Stimulated activated CD8-positive, alpha-beta memory T cell treated with anti-CD3 and anti-CD28 coated beads, Interleukin-2, amount 100 ng/mL, for 1 hour (primary cell): ENCODE data around the gene PPP4R2.

ENCODE experiments used
- DNase-seq, 2 donors: peaks; one replicate each; pipeline ENCODE4 v3.0.0-alpha.2; 2020; ENCODE audit warnings: low read depth in 2 of 2

Gene PPP4R2

GRCh38 chr3:73069775-73070444 lies 73.3 kb downstream of the PPP4R2 start:
- no peak for DNase-seq

- DNase-seq = no peak
Observed at GRCh38 chr3:73070675-73071575, 74.3 kb downstream of the PPP4R2 start.

GRCh38 chr3:73071952-73072351 lies 75.3 kb downstream of the PPP4R2 start:
- DNase-seq = no peak

GRCh38 chr3:73072634-73073033 lies 76.0 kb downstream of the PPP4R2 start:
- no peak for DNase-seq

GRCh38 chr3:73073091-73073707 lies 76.6 kb downstream of the PPP4R2 start:
- no peak for DNase-seq

- no peak for DNase-seq
Observed at GRCh38 chr3:73074781-73075180, 78.2 kb downstream of the PPP4R2 start.

GRCh38 chr3:73080216-73080966 lies 83.8 kb downstream of the PPP4R2 start:
- no peak for DNase-seq

- DNase-seq = no peak
Observed at GRCh38 chr3:73081140-73081539, 84.5 kb downstream of the PPP4R2 start.

GRCh38 chr3:73084170-73084569 lies 87.6 kb downstream of the PPP4R2 start:
- DNase-seq = no peak

- DNase-seq = peak in 1 of 2 donors; percentile 9
Observed at GRCh38 chr3:73086071-73086494, 89.5 kb downstream of the PPP4R2 start.

- no peak for DNase-seq
Observed at GRCh38 chr3:73094129-73094528, 97.5 kb downstream of the PPP4R2 start.

- DNase-seq = no peak
Observed at GRCh38 chr3:73094951-73095350, 98.3 kb downstream of the PPP4R2 start.

GRCh38 chr3:73096169-73096568 lies 99.6 kb downstream of the PPP4R2 start:
- no peak for DNase-seq

GRCh38 chr3:73098026-73098425 lies 101.4 kb downstream of the PPP4R2 start:
- DNase-seq = no peak

- no peak for DNase-seq
Observed at GRCh38 chr3:73098873-73099272, 102.3 kb downstream of the PPP4R2 start.

GRCh38 chr3:73100741-73101559 lies 104.3 kb downstream of the PPP4R2 start:
- DNase-seq = peak; percentile 39 to 56

- DNase-seq = no peak
Observed at GRCh38 chr3:73101881-73102280, 105.3 kb downstream of the PPP4R2 start.

- DNase-seq = no peak
Observed at GRCh38 chr3:73107215-73107614, 110.6 kb downstream of the PPP4R2 start.

- DNase-seq = no peak
Observed at GRCh38 chr3:73107676-73108187, 111.1 kb downstream of the PPP4R2 start.

- DNase-seq = no peak
Observed at GRCh38 chr3:73108750-73109149, 112.1 kb downstream of the PPP4R2 start.

GRCh38 chr3:73110530-73110929 lies 113.9 kb downstream of the PPP4R2 start:
- DNase-seq = no peak
